Esophagus squamous epithelium (tissue), 4 donors: ENCODE results near the gene GPALPP1.

Experiments used
- CTCF ChIP-seq, 6 experiments: fragments of 450-650 bp in 4 of 6; fragments of 200-600 bp in 2 of 6; sonication (generic) in 2 of 6; IDR thresholded peaks; one replicate each; pipeline ENCODE4 v1.5.1; 2016 to 2019; ENCODE audit warnings: antibody characterized with exemption in 6 of 6, mild to moderate bottlenecking in 4 of 6, moderate library complexity in 4 of 6
- POLR2A ChIP-seq, 4 donors: fragments of 450-650 bp; IDR thresholded peaks; one replicate each; pipeline ENCODE4 v1.6.1; 2017; ENCODE audit warnings: antibody characterized with exemption in 4 of 4, mild to moderate bottlenecking in 4 of 4, moderate library complexity in 3 of 4

- TF ChIP-seq CTCF (IDR thresholded peaks at IDR 0.05): no peak
- no peak for TF ChIP-seq POLR2A (IDR thresholded peaks at IDR 0.05)
These were observed 88.7 kb downstream of the GPALPP1 start for GRCh38 chr13:45078003-45078402.
